MG63 (cell line): Measurements from ENCODE around the gene NFKBIA. TPM values are rescaled to one million over a fixed set of nuclear protein-coding genes. Genes with fewer than 3 reads are reported as not detected.
"Not testable (repeated sequence)": the region's sequence is repeated elsewhere in the genome, so short reads cannot be mapped to it uniquely, and the experiment has no call there.

ENCODE experiments used
- DNase-seq: peaks from one replicate; pipeline ENCODE4 v3.0.0-alpha.2; 2020
- H3K27me3 ChIP-seq: fragments of 250-450 bp; sonication (Bioruptor Pico); 2 replicates; pipeline ENCODE4 v1.5.1; 2020; ENCODE audit warnings: mild to moderate bottlenecking, moderate library complexity
- H3K36me3 ChIP-seq: fragments of 250-450 bp; sonication (Bioruptor Pico); 2 replicates; pipeline ENCODE4 v1.5.1; 2020; ENCODE audit warnings: mild to moderate bottlenecking, moderate library complexity
- H3K4me3 ChIP-seq: fragments of 250-450 bp; sonication (Bioruptor Pico); 2 replicates; pipeline ENCODE4 v1.5.1; 2020; ENCODE audit warnings: mild to moderate bottlenecking, moderate library complexity
- H3K9me3 ChIP-seq: fragments of 250-450 bp; sonication (Bioruptor Pico); 2 replicates; pipeline ENCODE4 v1.5.1; 2020; ENCODE audit warnings: mild to moderate bottlenecking, moderate library complexity
- total RNA-seq: library from RNA; depleted of rRNA; stranded (reverse); fragments of >200 nt; shearing (Covaris generic); gene quantifications from 2 replicates; pipeline ENCODE4 v1.2.3, GENCODE V29; 2014; ENCODE audit warnings: low replicate concordance

NFKBIA gene
- total RNA-seq, 1 experiment from 2014 or later, result 37.1 TPM

- DNase-seq, result peak; percentile 89
- no peaks in the 10 kb centered on the region for H3K27me3 ChIP-seq
- H3K36me3 ChIP-seq, result no peaks in the 10 kb centered on the region
- H3K4me3 ChIP-seq, result no peak overlapping the region
- H3K9me3 ChIP-seq, result no peaks in the 10 kb centered on the region
Observed at GRCh38 chr14:35384455-35385041, 20.0 kb downstream of the NFKBIA start.

GRCh38 chr14:35383569-35384454 lies 20.7 kb downstream of the NFKBIA start:
- H3K4me3 ChIP-seq, result no peak overlapping the region
- no peaks in the 10 kb centered on the region for H3K9me3 ChIP-seq
- DNase-seq, result no peak
- H3K27me3 ChIP-seq, result no peaks in the 10 kb centered on the region
- H3K36me3 ChIP-seq, result no peaks in the 10 kb centered on the region

- no peaks in the 10 kb centered on the region for H3K27me3 ChIP-seq
- no peaks in the 10 kb centered on the region for H3K36me3 ChIP-seq
- no peak for DNase-seq
- H3K4me3 ChIP-seq, result no peak overlapping the region
- no peaks in the 10 kb centered on the region for H3K9me3 ChIP-seq
Observed at GRCh38 chr14:35380794-35381193, 23.8 kb downstream of the NFKBIA start.

- not testable (repeated sequence) for H3K36me3 ChIP-seq, DNase-seq
Observed at GRCh38 chr14:35379234-35379933, 25.2 kb downstream of the NFKBIA start.

GRCh38 chr14:35378425-35379233 lies 25.9 kb downstream of the NFKBIA start:
- no peaks in the 10 kb centered on the region for H3K9me3 ChIP-seq
- no peaks in the 10 kb centered on the region for H3K36me3 ChIP-seq
- no peaks in the 10 kb centered on the region for H3K27me3 ChIP-seq
- no peak overlapping the region for H3K4me3 ChIP-seq
- DNase-seq, result peak; percentile 49

More at GRCh38 chr14:35379234-35379933, 25.2 kb downstream of the NFKBIA start:
- H3K4me3 ChIP-seq, H3K9me3 ChIP-seq, H3K27me3 ChIP-seq: not testable (repeated sequence)

GRCh38 chr14:35375558-35376025 lies 29.0 kb downstream of the NFKBIA start:
- Histone ChIP-seq H3K36me3 (no peaks in the 10 kb centered on the region), H3K27me3 (no peaks in the 10 kb centered on the region), H3K9me3 (0 out of 2 replicates have a peak, but pooled peaks cover 3% of the 10 kb centered on the region), H3K4me3 (no peak overlapping the region)
- DNase-seq, result no peak

GRCh38 chr14:35374263-35374712 lies 30.3 kb downstream of the NFKBIA start:
- peak; percentile 57 for DNase-seq

GRCh38 chr14:35373208-35373607 lies 31.3 kb downstream of the NFKBIA start:
- not testable (repeated sequence) for H3K4me3 ChIP-seq, DNase-seq, H3K9me3 ChIP-seq, H3K27me3 ChIP-seq, H3K36me3 ChIP-seq

More at GRCh38 chr14:35374263-35374712, 30.3 kb downstream of the NFKBIA start:
- H3K36me3 ChIP-seq, result no peaks in the 10 kb centered on the region
- 0 out of 2 replicates have a peak, but pooled peaks cover 3% of the 10 kb centered on the region for H3K9me3 ChIP-seq
- H3K4me3 ChIP-seq, result no peak overlapping the region
- no peaks in the 10 kb centered on the region for H3K27me3 ChIP-seq

GRCh38 chr14:35370969-35371368 lies 33.6 kb downstream of the NFKBIA start:
- Histone ChIP-seq H3K27me3 (no peaks in the 10 kb centered on the region), H3K9me3 (0 out of 2 replicates have a peak, but pooled peaks cover 3% of the 10 kb centered on the region), H3K36me3 (no peaks in the 10 kb centered on the region), H3K4me3 (no peak overlapping the region)
- no peak for DNase-seq

GRCh38 chr14:35369701-35370191 lies 34.8 kb downstream of the NFKBIA start:
- Histone ChIP-seq H3K27me3 (no peaks in the 10 kb centered on the region), H3K9me3 (0 out of 2 replicates have a peak, but pooled peaks cover 3% of the 10 kb centered on the region), H3K4me3 (no peak overlapping the region), H3K36me3 (no peaks in the 10 kb centered on the region)
- DNase-seq, result no peak

GRCh38 chr14:35368583-35369392 lies 35.8 kb downstream of the NFKBIA start:
- H3K4me3 ChIP-seq, result no peak overlapping the region
- 0 out of 2 replicates have a peak, but pooled peaks cover 3% of the 10 kb centered on the region for H3K9me3 ChIP-seq
- no peaks in the 10 kb centered on the region for H3K36me3 ChIP-seq
- H3K27me3 ChIP-seq, result no peaks in the 10 kb centered on the region
- DNase-seq, result no peak

GRCh38 chr14:35368139-35368460 lies 36.4 kb downstream of the NFKBIA start:
- Histone ChIP-seq H3K4me3 (no peak overlapping the region), H3K27me3 (no peaks in the 10 kb centered on the region), H3K9me3 (0 out of 2 replicates have a peak, but pooled peaks cover 3% of the 10 kb centered on the region), H3K36me3 (no peaks in the 10 kb centered on the region)
- no peak for DNase-seq

GRCh38 chr14:35367056-35367372 lies 37.5 kb downstream of the NFKBIA start:
- Histone ChIP-seq H3K36me3 (no peaks in the 10 kb centered on the region), H3K9me3 (0 out of 2 replicates have a peak, but pooled peaks cover 3% of the 10 kb centered on the region), H3K4me3 (no peak overlapping the region), H3K27me3 (no peaks in the 10 kb centered on the region)
- DNase-seq, result no peak

- H3K27me3 ChIP-seq, result no peaks in the 10 kb centered on the region
- DNase-seq, result no peak
- 0 out of 2 replicates have a peak, but pooled peaks cover 3% of the 10 kb centered on the region for H3K9me3 ChIP-seq
- no peaks in the 10 kb centered on the region for H3K36me3 ChIP-seq
- H3K4me3 ChIP-seq, result no peak overlapping the region
Observed at GRCh38 chr14:35366521-35366976, 38.0 kb downstream of the NFKBIA start.

GRCh38 chr14:35366056-35366451 lies 38.5 kb downstream of the NFKBIA start:
- no peak for DNase-seq
- Histone ChIP-seq H3K9me3 (no peaks in the 10 kb centered on the region), H3K27me3 (no peaks in the 10 kb centered on the region), H3K36me3 (no peaks in the 10 kb centered on the region), H3K4me3 (no peak overlapping the region)
